GM21825 (cell line): Measurements from ENCODE around the gene FAM81A.

Experiments
- ATAC-seq: cut with Tn5 transposase; IDR thresholded peaks from one replicate; pipeline ENCODE4 v1.9.1; 2021; ENCODE audit warnings: mild to moderate bottlenecking, moderate library complexity; ENCODE audit not compliant: unreplicated experiment

Gene FAM81A

DNA sequence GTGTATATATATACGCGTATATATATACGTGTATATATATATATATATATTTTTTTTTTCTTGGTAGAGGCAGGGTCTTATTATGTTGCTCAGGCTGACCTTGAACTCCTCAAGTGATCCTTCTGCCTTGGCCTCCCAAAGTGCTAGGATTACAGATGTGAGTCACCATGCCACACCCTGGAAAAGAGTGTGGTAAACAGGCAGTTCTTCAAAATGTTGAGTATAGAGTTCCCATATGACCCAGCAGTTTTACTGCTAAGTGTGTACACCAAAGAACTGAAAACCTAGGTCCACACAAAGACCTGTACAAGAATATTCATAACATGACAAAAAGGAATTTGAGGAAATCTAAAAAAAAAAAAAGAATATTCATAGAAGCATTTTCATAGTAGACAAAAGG lies 101.8 kb downstream of the FAM81A start:
- ATAC-seq: no peak

DNA sequence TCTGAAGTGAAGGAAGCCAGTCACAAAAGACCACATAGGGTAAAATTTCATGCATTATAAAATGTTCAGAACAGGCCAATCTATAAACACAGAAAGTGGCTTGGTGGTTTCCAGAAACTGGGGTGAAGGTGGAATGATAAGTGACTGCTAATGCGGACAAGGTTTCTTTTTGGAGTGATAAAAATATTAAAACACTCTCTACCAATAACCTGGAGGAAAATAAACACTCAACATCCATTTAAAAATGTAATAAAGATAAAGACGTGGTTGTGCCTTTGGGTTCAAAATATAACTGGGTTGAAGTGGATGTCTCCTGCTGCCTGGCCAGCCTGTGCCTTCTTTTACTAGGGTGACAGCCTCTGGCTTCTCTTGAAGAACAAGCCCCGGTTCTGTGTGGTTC lies 102.7 kb downstream of the FAM81A start:
- ATAC-seq: no peak

DNA sequence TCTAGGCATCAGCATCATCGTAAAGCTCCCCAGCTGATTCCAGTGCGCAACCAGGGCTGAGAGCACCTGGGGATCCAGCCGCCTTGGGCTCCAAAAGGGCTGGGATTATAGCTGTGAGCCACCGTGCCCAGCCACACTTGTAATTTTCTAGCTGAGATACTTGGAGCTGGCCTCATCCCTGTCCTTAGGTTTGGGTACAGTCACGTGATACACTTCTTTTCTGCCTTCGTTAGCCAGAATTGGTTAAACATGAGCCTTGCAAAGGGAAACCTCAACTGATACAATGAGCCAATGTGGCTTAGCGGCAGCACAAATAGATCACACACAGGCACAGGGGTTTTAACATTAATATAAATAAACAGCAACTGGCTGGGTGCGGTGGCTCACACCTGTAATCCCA lies 103.8 kb downstream of the FAM81A start:
- no peak for ATAC-seq

DNA sequence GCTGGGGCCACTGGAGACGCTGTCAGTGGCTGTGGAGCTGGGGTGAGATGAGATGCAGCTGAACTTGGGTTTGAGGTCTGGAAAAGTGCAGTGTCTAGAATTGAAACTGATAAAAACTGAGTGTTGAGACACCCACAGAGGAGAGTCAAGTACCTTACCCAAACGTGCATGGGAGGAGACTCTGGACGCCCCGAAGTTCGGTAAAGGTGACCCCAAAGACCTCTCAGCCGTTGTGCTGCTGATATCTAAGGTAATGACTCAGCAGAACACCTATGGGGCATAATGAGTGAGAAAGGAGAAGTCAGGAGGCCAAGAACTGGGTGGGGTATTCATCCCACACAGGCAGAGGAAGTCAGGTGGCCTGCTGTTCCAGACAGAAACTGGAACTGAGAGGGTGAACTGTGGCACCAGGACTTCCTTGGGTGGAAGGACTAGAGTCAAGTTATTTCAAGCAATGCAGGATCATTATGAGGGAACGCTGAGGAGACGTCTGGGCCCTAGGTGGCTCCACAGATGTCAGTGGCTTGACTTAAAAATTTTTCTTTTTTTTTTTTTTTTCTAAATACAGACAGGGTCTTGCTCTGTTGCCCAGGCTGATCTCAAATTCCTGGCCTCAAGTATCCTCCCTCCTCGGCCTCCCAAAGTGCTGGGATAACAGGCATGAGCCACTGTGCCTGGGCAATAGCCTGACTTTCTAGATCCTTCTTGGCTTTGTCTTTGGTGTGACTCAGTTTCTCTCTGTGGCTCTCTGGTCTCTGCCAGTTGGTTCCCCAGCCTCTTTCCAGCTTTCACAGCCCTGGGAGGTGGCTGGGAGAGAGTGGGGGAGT lies 105.9 kb downstream of the FAM81A start:
- peak; percentile 77 for ATAC-seq

DNA sequence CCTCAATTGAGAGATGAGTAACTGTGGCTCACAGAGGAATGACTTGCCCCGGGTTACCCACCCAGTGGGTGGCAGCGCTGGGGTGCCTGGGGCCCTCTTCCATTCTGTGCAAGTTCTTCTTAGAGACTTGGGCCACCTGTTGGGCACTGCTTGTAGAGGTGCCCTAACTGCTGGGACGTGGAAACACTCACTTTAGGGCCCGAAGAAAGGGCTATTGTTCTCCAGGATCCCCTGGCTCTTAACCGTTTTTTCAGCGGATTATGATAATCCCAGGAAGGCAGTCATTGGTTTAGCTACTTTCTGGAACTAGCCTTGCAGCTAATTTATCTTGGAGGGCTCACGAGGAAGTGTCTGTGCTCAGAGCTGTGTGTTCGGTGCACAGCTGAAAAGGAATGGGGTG lies 107.6 kb downstream of the FAM81A start:
- no peak for ATAC-seq

DNA sequence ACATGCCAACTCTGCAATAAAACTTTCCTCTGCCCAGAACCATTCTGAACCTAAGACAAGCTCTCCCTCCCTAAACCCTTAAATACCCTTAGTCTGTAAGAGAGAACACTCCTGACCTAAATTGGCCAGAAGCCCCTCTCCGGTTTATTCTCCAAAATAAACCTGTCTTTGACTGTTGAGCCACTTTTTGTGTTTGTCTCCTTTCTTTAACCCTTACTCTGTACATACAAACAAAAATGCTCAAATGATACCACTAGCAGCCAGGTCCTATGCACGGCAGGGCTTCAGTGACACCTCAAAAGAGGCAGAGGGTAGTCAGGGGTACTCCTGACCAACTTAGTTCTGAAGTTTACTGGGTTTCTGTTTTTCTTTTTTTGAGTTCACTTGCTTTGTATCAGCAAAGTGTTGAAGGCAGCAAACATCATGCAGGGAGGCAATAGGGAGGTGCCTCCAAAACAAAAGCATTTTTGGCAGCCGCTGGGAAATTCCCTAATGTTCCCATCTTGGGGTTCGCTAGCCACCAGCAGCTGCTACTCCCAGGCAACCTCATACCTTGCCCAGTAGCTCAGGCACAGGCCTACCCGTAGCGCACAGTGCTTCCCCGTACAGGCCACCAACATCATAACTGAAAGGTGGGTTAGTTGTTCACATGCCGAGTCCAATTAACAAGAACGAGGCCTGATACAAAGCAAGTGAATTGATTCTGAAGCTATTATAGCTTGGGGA lies 110.7 kb downstream of the FAM81A start:
- no peak for ATAC-seq

DNA sequence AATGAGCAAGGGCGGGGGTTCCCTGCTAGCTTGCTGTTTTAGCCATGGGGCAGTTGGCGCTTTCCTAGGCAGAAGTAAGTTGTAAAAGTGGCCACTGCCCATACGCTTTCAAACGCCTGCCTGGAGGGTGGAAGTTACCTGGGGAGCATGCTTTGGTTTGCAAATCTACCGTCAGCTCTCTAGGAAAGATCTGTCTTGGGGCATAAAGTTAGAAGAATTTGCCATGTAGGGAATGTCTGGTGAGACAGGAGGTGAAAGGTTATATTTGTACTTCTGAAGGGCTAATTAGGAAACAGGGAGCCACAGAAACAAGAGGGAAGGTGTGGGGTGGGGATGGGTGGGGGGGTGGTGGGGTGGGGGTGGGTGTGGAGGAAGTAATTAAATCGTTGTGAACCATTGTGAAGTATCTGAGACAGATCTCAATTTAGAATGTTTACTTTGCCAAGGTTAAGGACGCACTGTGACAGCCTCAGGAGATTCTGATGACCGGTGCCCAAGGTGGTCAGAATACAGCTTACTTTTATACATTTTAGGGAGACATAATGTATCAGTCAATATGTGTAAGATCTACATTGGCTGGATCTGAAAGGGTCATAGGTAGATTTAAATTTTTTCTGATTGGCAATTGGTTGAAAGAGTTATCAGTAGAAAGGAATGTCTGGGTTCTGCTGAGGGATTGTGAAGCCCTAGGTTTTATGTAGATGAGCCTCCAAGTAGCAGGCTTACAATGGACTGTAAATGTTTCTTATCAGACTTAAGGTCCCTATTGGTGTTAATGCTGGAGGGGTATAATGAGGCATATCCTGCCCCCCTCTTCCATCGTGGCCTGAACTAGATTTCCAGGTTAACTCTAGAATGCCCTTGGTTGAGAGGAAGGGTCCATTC lies 111.6 kb downstream of the FAM81A start:
- ATAC-seq: no peak

DNA sequence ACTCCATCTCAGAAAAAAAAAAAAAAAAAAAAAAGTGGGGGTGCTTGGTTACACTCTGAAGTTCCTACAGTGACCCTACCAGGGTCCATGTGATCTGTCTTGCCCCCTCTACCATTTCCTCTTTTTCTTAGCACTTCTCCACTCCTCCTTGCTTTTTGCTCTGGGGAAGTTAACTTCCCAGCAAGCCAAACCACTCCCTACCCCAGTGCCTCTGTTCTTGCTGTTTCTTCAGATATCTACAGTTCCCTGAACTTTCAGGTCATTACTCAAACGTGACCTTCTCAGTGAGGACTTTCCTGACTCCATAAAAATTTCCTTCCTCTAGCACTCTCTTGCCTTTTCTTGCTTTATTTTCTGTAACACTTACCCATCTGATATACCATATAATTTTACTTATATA lies 112.5 kb downstream of the FAM81A start:
- ATAC-seq: no peak

DNA sequence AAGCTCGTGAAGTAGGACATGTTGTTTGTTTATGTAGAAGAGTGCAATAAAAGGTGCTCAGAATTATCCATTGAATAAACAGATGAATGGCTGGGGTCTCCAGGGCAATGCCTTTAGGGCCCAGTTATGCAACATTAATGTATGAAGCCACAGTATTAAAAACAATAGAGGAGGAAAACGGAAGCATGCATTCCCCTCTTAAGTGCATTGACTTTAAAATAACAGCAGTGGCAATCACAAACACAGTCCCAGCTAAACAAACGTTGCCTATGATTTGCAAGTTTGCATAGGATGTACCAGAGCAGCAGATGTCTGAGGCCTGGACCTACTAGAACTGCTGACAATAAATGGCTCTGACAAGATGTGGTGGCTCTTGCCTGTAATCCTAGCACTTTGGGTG lies 113.0 kb downstream of the FAM81A start:
- ATAC-seq: no peak

DNA sequence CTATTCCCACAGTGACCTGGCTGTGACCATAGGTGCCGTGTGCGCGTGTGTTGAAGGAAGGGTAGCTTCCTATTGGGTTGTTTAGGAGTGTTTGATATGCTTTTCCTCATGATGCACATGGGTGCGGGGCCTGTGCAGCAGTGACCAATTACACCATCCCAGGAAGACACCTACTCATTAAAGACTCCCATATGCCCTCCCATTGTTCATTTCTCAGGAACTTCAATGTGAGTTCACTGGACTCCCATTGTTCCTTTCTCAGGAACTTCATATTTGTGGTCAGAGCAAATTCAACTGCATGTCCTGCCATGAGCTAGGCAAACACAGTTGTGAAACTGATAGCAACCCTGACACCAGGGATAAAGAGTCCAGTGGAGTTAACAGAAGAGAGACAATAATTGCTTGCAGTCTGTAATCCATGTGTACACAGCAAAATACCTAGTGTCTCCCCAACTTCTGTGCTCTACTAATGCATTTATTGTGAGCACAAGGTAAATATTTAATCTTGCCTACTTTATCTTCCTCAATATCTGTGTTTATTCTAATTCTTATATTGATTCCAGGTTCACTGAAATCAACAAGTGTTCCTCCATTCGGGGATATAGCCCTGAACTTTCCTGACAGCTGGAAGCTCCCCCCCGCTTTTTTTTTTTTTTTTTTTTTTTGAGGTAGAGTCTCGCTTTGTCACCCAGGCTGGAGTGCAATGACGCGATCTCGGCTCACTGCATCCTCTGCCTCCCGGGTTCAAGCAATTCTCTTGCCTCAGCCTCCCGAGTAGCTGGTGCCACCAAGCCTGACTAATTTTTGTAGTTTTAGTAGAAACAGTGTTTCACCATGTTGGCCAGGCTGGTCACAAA lies 116.1 kb downstream of the FAM81A start:
- no peak for ATAC-seq

DNA sequence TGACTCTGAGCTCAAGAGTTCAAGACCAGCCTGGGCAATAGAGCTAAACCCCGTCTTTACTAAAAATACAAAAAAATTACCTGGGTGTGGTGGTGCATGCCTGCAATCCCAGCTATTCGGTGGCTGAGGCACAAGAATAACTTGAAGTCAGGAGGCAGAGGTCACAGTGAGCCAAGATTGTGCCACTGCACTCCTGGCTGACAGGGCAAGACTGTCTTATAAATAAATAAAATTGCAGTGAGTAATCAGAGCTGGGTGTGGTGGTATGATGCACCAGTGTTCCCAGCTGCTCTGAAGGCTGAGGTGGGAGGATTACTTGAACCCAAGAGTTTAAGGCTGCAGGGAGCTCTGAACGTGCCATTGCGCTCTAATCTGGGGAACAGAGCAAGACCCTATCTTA lies 117.7 kb downstream of the FAM81A start:
- ATAC-seq: no peak

DNA sequence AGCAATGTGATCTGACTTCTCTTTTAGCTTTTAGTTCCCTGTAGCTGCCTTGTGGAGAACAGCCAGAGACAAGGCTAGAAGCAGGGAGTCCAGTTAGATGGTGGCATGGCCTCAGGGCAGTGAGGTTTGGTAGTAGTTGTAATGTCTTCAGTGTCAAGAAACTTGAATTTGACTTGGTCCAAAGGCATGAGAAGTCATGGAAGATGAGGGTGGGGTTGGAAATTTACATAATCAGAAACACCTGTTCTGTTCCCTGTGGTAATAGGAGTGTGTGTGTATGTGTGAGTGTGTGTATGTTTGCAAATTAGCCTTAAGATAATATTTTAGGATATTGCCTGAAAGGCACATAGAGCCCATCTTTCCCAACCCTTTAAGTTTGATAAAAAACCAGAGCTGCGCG lies 118.4 kb downstream of the FAM81A start:
- no peak for ATAC-seq

DNA sequence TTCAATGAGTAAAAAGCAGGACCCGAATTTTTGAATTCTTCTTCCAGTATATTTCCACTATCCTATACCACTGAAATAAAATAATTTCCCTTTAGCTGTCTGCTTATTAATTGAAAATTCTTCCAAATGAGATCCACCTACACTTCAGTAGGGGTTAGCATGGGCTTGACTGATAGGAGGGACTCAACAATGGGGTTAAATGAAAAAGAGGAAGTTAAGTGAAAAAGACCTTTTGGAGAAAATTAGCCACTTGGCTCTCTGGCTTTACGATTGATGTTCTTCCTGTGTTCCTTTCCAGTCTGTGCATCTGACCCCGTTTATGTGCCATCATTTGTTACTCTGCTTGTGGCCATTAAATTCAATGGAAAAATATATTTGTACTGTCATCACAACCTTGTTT lies 119.6 kb downstream of the FAM81A start:
- ATAC-seq: no peak

DNA sequence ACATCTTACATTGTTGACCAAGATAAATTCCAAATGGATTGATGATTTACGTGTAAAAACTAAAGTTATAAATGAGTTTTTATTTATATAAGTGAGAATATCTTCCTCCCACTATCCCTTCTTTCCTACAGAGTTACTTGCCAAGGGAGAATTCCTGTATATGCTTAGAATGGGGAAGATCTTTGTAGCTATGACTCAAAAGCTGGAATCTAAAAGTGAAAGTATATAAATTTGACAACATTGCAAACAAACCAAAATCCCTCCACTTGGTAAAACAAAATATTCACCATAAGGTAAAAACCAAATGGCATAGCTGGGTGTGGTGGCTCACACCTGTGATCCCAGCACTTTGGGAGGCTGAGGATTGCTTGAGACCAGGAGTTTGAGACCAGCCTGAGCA lies 120.9 kb downstream of the FAM81A start:
- ATAC-seq: no peak

DNA sequence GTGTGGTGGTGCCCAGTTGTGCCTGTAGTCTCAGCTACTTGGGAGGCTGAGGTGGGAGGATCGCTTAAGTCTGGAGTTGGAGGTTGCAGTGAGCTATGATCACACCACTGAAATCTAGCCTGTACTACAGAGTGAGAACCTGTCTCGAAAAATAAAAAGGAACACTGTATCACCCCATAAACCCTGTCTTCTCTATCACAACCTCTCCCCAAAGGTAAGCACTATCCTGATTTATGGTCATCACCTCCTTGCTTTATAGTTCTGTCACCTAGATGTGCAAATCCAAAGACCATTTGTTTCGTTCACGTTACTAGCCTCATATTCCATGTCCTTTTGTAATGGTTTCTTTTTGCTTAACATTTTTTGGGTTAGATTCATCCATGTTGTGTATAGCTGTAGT lies 123.6 kb downstream of the FAM81A start:
- ATAC-seq: no peak

DNA sequence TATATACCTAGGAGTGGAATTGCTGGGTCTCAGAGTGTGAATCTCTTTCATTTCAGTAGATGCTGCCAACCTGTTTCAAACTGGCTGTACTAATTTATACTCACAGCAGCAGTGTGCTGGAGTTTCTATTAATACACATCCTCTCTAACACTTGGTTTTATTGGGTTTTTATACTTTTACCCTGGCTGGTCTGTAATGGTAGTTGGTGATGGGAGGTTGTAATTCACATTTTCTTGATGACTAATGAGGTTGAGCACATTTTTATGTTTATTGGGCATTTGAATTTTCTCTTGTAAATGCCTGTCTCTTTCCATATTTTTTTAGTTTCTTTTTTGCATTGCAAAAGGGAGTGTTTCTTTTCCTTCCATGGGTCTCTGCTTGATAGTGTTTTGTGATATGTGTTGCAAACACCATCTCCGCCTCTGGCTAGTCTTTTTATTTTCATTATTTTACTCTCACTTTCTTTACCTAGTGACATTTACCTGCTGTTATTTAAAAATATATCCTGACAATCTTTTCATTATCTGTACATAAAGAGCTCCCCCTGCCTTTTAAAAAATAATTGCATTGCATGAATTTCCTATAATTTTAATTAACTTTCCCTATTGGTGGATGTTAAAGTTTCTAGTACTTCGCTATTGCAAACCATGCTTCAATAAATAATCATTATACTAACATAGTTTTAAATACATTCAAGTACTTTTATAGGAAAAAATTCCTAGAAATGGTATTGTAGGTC lies 124.6 kb downstream of the FAM81A start:
- ATAC-seq: no peak

DNA sequence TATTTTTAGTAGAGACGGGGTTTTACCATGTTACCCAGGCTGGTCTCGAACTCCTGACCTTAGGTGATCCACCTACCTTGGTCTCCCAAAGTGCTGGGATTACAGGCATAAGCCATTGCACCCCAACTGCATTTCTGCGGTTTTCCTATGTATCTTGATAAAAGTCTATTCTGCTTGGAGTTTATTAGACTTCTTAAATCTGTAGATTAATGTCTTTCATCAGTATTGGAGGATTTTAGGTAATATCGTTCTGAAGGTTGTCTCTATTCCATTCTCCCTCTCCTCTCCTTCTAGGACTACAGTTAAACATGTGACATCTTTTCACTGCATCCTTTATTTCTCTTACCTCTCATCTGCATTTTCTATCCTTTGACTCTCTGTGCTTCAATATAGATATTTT lies 127.3 kb downstream of the FAM81A start:
- no peak for ATAC-seq

DNA sequence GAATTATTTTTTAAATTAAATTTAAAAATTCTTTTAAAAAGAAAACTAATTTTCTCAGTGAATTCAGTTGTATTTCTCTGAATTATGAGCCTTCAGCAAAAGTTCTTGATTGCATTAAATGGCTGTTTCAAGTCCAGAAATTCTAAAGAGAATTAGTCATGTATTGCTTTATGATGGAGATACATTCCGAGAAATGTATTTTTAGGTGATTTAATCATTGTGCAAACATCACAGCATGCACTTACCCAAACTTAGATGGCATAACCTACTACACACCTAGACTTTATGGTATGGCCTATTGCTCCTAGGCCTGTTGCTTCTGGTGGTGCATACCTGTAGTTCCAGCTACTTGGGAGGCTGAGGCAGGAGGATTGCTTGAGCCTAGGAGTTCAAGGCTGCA lies 129.3 kb downstream of the FAM81A start:
- no peak for ATAC-seq

DNA sequence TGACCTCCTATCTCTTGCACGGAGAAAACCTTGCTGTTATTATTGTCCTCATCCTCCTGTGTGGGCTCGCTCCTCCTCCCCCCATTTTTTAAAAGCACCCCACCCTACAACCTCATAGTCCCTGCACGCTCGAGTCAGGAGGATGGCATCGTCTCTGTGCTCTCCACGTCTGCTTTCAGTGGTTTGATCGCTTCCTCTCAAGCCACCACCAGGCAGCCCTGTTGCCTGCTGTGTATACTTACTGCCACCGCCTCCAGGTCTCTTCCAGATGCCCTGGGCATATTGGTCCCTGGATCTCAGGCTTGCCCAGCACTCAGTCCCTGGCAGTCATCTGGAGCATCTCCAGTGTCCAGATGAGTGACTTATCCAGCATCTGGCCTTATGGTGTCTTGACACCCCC lies 131.5 kb downstream of the FAM81A start:
- no peak for ATAC-seq

DNA sequence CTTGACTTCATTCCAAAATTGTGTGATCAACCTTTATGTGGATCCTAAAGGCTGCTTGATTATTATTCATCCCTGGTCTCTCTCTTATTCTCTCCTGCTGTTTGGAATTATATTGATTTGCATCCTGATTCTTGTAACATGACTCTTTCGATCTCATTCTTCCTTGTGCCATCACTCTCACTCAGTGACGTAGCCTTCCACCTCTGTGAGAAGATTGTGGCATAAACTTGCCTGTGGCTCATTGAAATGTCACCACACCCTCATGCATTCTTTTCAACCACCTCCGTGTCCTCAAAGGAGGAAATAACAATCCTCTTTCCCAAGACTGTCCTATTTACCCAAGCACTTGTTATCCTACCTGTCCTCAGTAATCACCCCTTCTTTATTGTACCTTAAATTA lies 132.3 kb downstream of the FAM81A start:
- no peak for ATAC-seq
